Glomerular visceral epithelial cell (primary cell): Measurements from ENCODE around the gene C16orf87.
"Not testable (repeated sequence)": the region's sequence is repeated elsewhere in the genome, so short reads cannot be mapped to it uniquely, and the experiment has no call there.

Source experiments
- DNase-seq: peaks from one replicate; pipeline ENCODE4 v3.0.0-alpha.2; 2016; ENCODE audit errors: extremely low spot score

The C16orf87 gene

DNA sequence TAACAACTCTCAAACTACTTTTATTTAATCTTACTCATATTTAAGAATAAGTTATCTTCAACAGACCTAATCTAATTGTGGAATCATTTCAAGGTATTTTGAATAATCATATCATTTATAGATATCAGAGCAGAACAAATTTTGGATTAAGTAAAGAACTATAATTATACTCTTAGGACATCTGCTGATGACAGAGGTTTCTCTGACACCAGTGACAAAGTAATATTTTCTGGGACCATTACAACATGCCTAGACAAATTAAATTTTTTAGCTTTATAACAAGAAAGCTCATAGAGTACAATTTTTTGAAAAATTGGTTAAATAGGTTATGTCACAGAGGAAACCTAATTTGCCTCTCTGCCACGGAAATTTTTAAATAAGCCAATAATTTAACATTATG, 30.5 kb downstream of the C16orf87 start:
- DNase-seq = no peak

GRCh38 chr16:46797501-46797900, 33.5 kb downstream of the C16orf87 start:
- DNase-seq = no peak

DNA sequence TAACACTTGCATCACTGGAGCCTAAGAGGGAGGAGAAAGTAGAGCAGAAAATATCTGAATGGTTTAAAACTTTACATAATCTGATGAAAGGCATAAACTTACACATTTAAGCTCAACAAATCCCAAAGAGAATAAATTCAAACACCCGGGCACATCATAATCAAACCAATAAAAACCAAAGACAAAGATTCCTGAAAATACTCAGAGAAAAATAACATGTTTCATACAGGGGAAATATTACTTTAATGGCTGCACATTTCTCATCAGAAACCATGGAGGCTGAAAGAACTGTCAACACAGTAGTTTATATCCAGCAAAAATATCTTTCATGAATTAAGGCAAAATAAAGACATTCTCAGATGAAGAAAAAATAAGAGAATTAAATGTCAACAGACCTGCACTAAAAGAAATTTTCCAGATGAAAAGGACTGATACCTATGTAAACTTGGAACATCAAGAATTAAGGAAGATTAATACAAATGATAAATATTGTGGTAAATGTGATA, 34.2 kb downstream of the C16orf87 start:
- DNase-seq = no peak

DNA sequence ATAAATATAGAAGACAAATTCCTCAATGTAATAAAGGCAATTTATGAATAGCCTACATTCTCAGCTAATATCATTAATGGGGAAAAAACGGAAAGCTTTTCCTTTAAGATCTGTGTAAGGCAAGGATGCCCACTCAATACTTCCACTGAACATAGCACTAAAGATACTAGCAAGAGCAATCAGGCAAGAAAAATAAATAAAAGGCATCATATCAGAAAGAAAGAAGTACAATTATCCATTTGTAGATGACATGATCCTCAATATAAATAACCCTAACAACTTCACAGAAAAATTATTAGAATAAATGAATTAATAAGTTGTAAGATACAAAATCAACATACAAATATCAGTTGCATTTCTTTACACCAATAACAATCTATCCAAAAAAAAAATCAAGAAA, 37.1 kb downstream of the C16orf87 start:
- DNase-seq = no peak

- no peak for DNase-seq
Measured at GRCh38 chr16:46790599-46791270, 40.2 kb downstream of the C16orf87 start.

- DNase-seq = peak; percentile 12
Measured at GRCh38 chr16:46789499-46790414, 41.2 kb downstream of the C16orf87 start.

DNA sequence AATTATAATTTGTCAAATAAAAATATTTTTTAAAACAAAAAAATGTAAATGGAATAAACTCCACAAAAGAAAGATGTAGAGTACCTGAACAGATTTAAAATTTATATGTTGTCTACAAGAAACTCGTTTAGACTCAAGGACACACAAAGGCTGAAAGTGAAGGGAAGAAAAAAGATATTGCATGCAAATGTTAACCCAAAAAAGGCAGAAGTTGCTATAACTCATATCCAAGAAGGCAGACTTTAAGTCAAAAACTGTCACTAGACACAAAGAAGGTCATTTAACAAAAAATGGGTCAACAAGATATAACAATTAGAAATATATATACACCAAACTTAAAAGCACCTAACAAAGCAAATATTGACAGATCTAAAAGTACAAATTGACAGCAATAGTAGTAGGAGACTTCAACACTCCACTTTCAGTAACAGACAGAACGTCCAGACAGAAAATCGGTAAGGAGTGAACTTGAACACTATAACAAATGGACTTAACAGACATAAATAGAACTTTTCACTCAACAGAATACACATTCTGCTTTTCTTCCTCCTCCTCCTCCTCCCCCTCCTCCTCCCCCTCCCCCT, 42.0 kb downstream of the C16orf87 start:
- no peak for DNase-seq

DNA sequence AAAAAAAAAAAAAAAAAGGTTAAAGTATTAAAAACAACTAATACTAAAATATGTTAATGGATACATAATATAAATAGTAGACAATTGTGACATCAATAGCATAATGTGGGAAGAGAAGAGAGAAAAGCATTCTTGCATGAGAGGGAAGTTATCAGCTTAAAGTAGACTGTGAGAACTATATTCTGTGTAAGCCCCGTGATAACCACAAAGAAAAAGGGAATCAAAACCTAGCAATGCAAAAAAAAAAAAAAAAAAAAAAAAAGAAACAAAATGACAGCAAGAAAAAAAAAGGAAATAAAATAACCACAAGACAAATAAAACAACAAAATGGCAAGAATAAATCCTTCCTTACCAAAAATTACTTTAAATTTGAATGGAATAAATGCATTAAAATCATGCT, 43.1 kb downstream of the C16orf87 start:
- DNase-seq = no peak

- no peak for DNase-seq
Measured at GRCh38 chr16:46785076-46785845, 45.7 kb downstream of the C16orf87 start.

GRCh38 chr16:46784569-46784968, 46.4 kb downstream of the C16orf87 start:
- DNase-seq = not testable (repeated sequence)

GRCh38 chr16:46783800-46784199, 47.2 kb downstream of the C16orf87 start:
- no peak for DNase-seq

- no peak for DNase-seq
Measured at GRCh38 chr16:46782320-46782719, 48.7 kb downstream of the C16orf87 start.

- no peak for DNase-seq
Measured at GRCh38 chr16:46777804-46778203, 53.2 kb downstream of the C16orf87 start.

DNA sequence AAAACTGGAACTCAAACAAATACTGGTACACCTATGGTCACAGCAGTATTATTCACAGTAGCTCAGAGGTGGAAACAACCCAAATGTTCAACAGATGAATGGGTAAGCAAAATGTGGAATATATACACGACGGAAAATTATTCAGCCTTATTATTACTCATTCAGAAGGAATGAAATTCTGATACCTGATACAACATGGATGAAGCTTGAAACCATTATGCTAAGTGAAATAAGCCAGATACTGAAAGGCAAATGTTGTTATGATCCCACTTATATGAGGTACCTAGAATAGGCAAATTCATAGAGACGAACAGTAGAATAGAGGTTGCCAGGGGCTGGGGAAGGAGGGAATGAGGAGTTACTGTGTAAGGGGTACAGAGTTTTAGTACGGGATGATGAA, 55.8 kb downstream of the C16orf87 start:
- DNase-seq = no peak

DNA sequence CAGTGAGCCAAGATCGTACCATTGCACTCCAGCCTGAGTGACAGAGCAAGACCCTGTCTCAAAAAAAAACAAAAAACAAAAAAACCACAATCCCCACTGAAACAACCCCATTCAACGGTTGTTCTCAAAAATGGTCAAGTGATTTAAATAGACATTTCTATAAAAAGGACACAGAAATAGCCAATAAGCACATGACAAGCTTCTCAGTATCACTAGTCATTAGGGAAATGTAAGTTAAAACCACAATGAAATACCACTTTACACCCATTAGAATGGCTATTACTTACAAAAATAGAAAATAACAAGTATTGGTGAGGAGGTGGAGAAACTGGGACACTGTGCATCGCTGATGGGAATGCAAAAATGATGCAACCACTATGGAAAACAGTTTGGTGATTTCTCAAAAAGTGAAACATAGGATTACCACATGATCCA, 56.2 kb downstream of the C16orf87 start:
- DNase-seq = no peak

DNA sequence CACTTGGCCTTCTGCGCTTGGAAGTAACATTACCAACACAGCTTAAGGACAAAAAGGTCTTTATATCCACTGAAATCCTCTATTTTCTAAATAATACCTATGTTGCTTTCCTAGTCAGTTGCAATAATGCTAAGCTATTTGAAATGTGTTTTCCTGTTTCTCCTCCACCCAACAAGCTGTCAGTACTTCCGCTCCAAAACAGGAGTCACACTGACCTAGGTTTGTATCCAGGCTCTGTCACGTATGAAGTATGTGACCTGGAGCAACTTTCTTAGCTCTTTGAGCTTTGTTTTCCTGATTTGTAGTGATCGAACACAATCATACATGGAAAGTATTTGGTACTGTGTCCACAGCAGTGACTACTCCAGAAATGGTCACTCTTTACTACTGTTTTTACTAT, 58.5 kb downstream of the C16orf87 start:
- no peak for DNase-seq

- no peak for DNase-seq
Measured at GRCh38 chr16:46768809-46769208, 62.2 kb downstream of the C16orf87 start.

DNA sequence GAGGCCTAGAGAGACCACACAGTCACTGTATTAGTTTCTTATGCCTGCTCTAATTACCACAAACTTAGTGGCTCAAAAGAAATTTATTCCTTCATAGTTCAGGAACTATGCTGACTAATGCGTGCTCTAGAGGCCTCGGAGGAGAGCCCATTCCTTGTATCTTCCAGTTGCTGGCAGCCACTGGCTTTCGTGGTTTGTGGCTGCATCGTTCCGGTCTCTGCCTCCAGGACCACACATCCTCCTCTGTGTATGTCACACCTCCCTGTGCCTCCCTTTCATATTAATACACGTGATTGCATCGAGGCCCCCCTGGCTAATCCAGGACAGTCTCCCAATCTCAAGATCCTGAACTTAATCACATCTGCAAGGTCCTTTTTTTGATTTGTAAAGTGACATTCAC, 65.9 kb downstream of the C16orf87 start:
- DNase-seq = peak; percentile 79

DNA sequence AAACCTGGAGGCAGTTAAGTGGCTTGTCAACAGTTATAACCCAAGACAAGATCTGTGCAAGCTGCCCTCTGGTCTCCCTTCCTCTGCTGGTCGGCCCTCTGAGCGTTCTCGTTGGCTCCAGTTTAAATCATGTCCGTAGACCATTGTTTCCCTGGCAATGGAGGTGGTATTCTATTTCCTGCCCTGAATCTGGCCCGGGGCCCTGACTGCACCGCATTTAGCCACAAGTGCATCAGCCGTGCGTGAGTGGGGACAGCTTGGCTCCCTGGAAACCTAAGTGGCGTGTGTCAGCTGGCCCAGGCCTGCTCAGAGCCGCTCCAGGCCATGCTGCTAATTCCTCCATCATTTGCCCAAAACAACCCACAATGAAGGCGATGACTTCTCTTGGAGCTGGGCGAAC, 67.8 kb downstream of the C16orf87 start:
- no peak for DNase-seq

DNA sequence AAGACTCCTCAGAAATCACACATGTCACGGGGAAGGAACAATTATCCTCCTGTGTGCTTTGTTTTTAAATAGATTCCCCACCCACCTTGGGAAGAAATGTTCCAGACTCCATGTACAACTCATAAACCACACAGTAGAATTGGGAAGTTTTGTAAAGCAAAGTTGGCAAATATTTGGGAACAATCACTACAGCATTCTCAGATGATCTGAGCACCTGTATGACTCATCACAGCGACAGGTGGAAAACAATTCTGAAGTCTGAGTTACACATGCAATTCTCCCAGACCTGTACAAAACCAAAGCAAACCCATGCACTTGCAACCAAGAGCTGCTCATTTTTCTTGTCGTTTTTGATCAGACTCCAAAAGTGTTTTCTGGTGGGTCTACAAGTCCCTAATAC, 68.4 kb downstream of the C16orf87 start:
- no peak for DNase-seq

DNA sequence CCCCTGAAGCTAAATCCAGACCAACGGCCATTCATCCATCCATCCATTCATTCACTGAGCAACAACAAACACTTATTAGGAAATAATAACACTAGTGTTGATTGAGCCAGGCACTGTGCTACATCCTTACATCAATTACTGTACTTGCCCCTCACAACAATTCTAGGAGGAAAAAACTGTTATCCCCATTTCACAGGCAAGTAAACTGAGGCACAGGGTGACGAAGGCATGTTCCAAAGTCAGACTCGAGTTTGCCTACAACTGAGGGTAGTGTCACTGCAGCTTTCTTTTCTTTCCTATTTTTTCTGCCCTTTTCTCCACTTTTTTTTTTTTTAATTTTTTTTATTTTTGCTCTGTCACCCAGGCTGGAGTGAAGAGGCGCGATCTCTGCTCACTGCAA, 71.7 kb downstream of the C16orf87 start:
- DNase-seq = no peak
